Hematopoietic multipotent progenitor cell treated with erythropoietin and hydrocortisone succinate and interleukin-3 and kit ligand, for 6 days (in vitro differentiated cells): ENCODE results near the gene RIPOR3.

ENCODE experiments used
- DNase-seq: peaks from one replicate; pipeline ENCODE4 v3.0.0-alpha.2; 2015

The RIPOR3 gene

GRCh38 chr20:50588034-50588736, 103.2 kb downstream of the RIPOR3 start:
- peak; percentile 82 for DNase-seq

GRCh38 chr20:50587291-50587961, 103.9 kb downstream of the RIPOR3 start:
- no peak for DNase-seq

DNA sequence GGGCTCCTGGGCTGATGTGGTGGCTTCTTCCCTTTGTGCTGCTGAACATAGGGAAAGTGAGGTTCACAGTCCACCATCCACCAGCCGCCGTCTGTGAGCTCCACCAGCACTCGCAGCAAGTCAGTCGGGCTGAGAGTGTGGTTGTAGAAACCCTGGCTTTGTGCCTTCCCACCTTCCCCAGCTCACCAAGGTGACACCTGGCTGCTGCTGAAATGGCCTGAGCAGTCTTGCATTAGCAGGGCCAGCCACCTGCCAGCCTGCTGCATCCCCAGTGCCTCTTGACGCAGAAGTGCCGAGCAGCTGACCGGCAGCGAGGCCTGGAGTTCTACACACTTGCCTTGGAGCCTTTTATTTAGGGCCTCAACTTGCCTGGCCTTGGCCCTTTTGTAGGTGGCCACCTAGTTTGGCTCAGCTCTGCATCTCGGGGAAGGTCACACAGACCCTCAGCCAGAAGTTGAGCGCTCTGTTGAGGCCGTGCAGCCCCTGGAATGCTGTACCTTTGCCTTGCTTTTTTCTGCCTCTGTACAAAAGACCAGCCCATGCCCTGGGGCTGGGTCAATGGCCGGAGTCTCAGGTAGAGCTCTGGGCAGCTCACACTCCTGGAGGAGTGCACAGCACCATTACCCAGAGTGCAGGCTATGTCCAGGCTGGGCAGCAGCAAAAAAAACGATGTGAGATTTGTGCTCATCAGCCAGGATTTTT, 104.7 kb downstream of the RIPOR3 start:
- no peak for DNase-seq

GRCh38 chr20:50585678-50586077, 105.7 kb downstream of the RIPOR3 start:
- no peak for DNase-seq

DNA sequence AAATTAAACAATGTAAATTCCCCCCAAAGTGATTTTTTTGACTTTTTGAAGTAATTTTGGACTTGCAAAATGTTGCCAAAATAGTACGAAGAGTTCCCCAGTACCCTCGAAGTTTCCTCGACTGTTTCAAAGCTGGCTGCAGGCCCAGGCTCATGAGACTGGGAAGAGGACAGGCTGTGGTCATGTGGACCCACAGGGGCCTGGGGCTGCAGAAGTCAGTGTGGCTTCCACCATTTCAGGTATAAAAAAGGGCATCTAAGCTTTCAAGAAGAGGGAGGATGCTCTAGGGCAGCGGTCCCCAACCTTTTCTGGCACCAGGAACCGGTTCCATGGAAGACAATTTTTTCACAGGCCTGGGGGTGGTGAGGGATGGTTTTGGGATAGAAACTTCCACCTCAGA, 106.1 kb downstream of the RIPOR3 start:
- DNase-seq: no peak

DNA sequence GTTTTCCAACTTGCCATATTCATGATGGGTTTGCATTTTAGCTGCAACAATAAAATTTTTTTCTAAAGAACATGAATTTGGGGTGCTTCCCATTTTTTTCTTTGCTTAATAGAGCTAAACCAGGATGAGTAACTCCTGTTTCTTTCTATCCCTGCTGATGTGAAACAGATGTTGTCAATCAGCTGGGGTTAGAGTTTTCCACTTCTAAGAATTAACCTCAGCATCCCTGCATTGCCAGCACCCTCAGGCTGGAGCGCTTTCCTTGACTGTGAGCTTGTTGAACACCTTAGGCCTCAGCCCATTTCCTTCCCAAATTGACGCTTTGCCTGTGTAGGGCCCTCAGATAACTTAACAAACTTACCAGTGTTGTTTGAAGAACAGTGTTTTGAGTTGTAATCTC, 106.7 kb downstream of the RIPOR3 start:
- DNase-seq: no peak

DNA sequence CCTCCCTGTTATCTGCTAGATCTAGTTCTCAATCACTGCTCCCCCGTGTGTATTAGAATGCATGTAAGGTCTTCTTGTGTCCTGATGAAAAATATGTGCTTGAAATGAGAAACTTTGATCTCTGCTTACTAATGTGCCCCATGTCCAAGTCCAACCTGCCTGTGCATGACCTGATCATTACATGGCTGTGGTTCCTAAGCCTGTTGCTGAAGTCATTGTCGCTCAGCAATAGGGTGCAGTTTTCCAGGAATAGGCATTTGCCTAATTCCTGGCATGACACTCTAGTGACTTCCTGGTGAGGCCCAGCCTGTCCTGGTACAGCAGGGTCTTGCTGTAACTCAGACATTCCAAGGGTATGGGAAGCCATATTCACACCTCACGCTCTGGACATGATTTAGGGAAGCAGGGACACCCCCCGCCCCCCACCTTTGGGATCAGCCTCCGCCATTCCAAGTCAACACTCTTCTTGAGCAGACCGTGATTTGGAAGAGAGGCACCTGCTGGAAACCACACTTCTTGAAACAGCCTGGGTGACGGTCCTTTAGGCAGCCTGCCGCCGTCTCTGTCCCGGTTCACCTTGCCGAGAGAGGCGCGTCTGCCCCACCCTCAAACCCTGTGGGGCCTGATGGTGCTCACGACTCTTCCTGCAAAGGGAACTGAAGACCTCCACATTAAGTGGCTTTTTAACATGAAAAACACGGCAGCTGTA, 107.7 kb downstream of the RIPOR3 start:
- no peak for DNase-seq

GRCh38 chr20:50582591-50583234, 108.6 kb downstream of the RIPOR3 start:
- DNase-seq: no peak

GRCh38 chr20:50582092-50582491, 109.2 kb downstream of the RIPOR3 start:
- no peak for DNase-seq

DNA sequence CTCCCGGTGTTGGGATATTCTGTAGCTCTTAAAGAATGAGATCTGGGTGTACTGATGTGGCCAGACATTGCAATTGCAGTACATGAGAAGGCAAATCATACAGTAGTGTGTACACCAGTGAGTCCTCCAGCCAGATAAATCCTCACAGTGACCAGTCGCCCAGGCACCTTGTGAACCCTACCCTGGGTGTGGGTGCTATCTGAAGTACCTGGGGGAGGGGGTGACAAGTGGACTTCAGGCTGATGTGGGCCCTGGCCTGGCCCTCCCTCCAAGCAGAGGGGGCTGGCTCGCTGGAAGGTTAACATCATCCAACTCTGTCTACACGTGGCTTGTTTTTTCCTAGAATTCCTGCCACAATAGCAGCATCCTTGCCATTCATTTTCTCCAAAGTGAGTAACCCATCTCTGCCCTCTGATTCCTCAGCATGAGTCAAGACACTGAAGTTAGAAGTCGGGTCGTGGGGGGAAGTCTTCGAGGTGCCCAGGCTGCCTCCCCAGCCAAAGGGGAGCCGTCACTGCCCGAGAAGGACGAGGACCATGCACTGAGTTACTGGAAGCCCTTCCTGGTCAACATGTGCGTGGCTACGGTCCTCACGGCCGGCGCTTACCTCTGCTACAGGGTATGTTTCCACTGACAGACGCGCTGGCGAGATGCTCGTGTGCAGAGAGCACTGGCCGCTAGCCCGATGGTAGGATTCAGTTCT, 110.3 kb downstream of the RIPOR3 start:
- no peak for DNase-seq

DNA sequence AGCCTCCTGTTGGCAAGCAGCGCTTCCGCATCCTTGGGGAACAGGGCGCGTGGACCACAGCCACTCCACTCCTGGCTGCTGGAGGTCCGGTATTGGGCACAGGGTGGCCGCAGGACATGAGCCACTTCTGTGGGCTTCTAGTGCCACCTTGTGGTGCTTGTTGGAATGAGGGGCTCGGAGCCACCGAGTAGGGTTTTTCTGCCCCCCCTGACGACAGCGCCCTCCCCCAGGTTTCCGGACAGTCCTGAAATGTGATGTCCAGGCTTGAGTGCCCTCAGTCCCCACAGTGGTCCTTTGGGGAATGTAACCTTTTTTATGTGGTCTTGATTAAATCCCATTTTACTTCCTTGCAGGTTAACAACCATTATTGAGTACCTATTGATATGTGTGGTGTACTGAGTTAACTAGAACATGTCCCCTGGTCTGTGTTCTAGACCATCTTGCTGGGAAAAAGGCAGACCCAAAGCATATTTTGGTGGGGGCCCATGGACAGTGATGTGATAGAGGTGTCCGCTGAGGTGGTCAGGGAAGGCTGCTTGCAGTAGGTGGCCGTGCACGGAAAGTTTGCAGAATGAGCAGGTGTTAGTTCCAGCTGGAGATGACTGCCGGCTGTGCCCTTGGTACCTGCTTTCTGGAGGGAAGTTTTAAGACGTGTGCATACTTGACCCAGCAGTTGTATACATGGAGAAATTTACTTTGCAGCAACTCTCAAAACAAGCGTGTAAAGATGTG, 111.2 kb downstream of the RIPOR3 start:
- DNase-seq: peak; percentile 73

DNA sequence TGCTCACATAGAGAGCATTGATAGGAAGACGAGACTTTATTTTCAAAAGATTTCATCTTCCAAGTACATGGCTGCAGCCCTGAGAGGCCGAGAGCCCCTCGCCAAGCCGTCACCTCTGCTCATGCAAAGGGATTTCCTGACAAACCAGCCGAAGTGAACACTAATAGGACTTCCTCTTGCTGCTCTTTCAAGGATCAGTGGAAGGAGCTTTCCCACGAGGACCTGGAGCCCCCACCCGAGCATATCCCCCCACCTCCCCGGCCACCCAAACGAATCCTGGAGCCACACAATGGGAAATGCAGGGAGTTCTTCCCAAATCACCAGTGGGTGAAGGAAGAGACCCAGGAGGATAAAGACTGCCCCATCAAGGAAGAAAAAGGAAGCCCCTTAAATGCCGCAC, 111.8 kb downstream of the RIPOR3 start:
- no peak for DNase-seq

DNA sequence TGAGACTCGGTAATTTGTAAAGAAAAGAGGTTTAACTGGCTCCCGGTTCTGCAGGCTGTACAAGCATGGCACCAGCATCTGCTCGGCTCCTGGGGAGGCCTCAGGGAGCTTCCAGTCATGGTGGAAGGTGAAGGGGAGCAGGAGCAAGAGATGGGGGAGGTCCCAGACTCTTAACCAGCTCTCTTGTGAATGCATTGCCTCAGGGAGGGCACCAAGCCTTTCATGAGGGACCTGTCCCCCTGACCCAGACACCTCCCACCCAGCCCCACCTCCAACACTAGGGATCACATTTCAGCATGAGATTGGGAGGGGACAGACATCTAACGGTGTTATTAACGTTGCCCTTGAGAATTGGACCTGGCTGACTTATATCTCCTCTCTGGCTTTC, 112.6 kb downstream of the RIPOR3 start:
- DNase-seq: no peak

GRCh38 chr20:50578061-50578777, 113.1 kb downstream of the RIPOR3 start:
- DNase-seq: no peak

DNA sequence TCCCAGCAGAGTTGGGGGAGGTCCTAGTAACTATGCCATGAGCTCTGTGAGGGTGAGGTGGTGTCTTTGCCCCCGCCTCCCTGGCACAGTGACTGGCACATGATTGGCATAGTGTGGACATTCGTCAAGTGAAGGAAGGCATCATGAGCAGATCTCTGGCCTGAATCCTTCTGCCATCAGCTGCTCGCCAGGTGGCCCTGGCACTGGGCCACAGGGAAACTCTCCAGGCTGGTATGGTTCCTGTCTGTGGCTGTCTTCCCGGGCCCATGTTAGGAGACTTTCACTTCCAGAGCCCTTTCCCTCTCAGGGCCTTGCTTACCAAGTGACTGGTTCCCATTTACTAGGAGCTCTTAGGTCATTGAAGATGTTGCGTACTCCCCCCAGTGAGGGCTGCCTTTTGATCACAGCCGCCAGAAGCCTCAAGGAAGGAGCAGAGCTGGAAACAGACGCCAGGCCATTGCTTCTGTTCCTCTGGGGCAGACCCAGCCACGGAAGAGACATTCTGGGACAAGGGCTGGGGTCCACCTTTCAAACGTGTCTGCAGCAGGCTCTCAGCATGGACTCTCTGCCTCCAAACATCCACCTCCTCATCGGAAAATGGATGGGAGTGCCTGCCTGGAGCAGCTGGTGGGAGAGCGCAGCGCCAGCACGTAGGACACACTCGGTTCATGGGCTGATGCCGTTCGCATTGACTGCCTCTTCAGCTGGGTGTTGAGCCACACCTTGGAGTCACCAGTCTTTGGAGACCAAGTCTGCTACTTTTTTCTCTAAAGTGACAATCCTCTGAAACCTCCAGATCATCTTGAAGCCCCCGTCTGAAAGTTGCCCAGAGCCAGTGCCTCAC, 113.9 kb downstream of the RIPOR3 start:
- no peak for DNase-seq

GRCh38 chr20:50575865-50576720, 115.2 kb downstream of the RIPOR3 start:
- DNase-seq: peak; percentile 87

GRCh38 chr20:50574586-50574985, 116.8 kb downstream of the RIPOR3 start:
- DNase-seq: no peak

GRCh38 chr20:50574108-50574507, 117.2 kb downstream of the RIPOR3 start:
- no peak for DNase-seq
